ENCODE measurements around the gene PAPSS2. TPM values are rescaled to one million over a fixed set of nuclear protein-coding genes. Genes with fewer than 3 reads are reported as not detected.

PAPSS2 gene
- total RNA-seq, 1 experiment from 2014 or later = 14.6 TPM

GRCh38 chr10:87683356-87683755 lies 23.7 kb downstream of the PAPSS2 start:
- Histone ChIP-seq H3K4me2 (ENCODE audit: low read length) (no peak overlapping the region), H3K9me2 (ENCODE audit: insufficient read depth) (no peaks in the 10 kb centered on the region), H3K9me3 (ENCODE audit: control insufficient read depth in 1 of 2, insufficient read depth in 1 of 2, low read depth in 1 of 2, low read length in 2 of 2) (no peaks in the 10 kb centered on the region), H3K9ac (ENCODE audit: low read length) (no peak overlapping the region), H3K4me3 (replicated peaks in 1 of 2; ENCODE audit: low read depth in 1 of 2, low read length in 2 of 2) (no peak overlapping the region), H3K27me3 (ENCODE audit: insufficient read depth, low read length) (no peaks in the 10 kb centered on the region), H3K27ac (ENCODE audit: low read depth, low read length) (no peak overlapping the region), H3K4me1 (ENCODE audit: control insufficient read depth in 1 of 2, insufficient read depth in 2 of 2, low read length in 2 of 2) (no peaks in the 10 kb centered on the region), H3K79me2 (ENCODE audit: insufficient read depth, low read length) (no peaks in the 10 kb centered on the region), H4K20me1 (ENCODE audit: insufficient read depth) (no peaks in the 10 kb centered on the region), H2AFZ (ENCODE audit: low read depth, low read length, poor library complexity, severe bottlenecking) (no peak overlapping the region), H3K36me3 (ENCODE audit: control insufficient read depth in 1 of 2, insufficient read depth in 2 of 2, low read length in 2 of 2) (no peaks in the 10 kb centered on the region)
- intact Hi-C loops (cut with micrococcal nuclease) = no loop called here
- BruUV-seq (replicated peaks) = no TSS peak
- ChIA-PET RAD21 (ENCODE audit: low non-redundant PET in 1 of 2, low total read pairs in 2 of 2, uncharacterized antibody in 2 of 2, unreplicated experiment in 2 of 2) (no interaction called here), CTCF (no interaction called here), POLR2A (no interaction called here)
- DNase-seq (ENCODE audit: low read depth, low spot score) (no peak), ATAC-seq (no peak)
- TF ChIP-seq SIN3A (IDR thresholded peaks at IDR 0.05; ENCODE audit: low read depth) (no peak), CBX3 (IDR thresholded peaks at IDR 0.05; ENCODE audit: low read depth) (no peak), JUND (IDR thresholded peaks at IDR 0.05) (no peak), YY1 (IDR thresholded peaks at IDR 0.05; ENCODE audit: extremely low read depth, insufficient replicate concordance, low read depth, low read length) (no peak), SP1 (IDR thresholded peaks at IDR 0.05; ENCODE audit: low read depth) (no peak), ATF3 (IDR thresholded peaks at IDR 0.05) (no peak), RAD21 (IDR thresholded peaks at IDR 0.05; ENCODE audit: low read depth) (no peak), CEBPB (IDR thresholded peaks at IDR 0.05; ENCODE audit: low read depth) (no peak), EZH2 (IDR thresholded peaks at IDR 0.05) (no peak), SRF (IDR thresholded peaks at IDR 0.05; ENCODE audit: low read depth) (no peak), POLR2A (IDR thresholded peaks at IDR 0.05; ENCODE audit: borderline replicate concordance, extremely low read depth, insufficient read depth, insufficient read length) (no peak), POLR2AphosphoS5 (IDR thresholded peaks at IDR 0.05; ENCODE audit: low read depth, low read length) (no peak), EZH2phosphoT487 (IDR thresholded peaks at IDR 0.05; ENCODE audit: borderline replicate concordance) (no peak), REST (IDR thresholded peaks at IDR 0.05; ENCODE audit: low read depth) (no peak), ZFX (IDR thresholded peaks at IDR 0.05) (no peak)
- TF ChIP-seq, protein P1, sequence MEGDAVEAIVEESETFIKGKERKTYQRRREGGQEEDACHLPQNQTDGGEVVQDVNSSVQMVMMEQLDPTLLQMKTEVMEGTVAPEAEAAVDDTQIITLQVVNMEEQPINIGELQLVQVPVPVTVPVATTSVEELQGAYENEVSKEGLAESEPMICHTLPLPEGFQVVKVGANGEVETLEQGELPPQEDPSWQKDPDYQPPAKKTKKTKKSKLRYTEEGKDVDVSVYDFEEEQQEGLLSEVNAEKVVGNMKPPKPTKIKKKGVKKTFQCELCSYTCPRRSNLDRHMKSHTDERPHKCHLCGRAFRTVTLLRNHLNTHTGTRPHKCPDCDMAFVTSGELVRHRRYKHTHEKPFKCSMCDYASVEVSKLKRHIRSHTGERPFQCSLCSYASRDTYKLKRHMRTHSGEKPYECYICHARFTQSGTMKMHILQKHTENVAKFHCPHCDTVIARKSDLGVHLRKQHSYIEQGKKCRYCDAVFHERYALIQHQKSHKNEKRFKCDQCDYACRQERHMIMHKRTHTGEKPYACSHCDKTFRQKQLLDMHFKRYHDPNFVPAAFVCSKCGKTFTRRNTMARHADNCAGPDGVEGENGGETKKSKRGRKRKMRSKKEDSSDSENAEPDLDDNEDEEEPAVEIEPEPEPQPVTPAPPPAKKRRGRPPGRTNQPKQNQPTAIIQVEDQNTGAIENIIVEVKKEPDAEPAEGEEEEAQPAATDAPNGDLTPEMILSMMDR (IDR thresholded peaks at IDR 0.05 in 2 of 3, conservative IDR thresholded peaks at IDR 0.05 in 1 of 3; ENCODE audit: borderline replicate concordance in 1 of 3, insufficient read depth in 1 of 3, low read depth in 2 of 3, low read length in 2 of 3) = no peak
